ENCODE results near the gene DMKN. TPM values are rescaled to one million over a fixed set of nuclear protein-coding genes. Genes with fewer than 3 reads are reported as not detected.

Gene DMKN
- total and polyA plus RNA-seq, 2 of the 8 experiments (the other 6 are each of a cell fraction or from before 2014, with no cell fraction given), result 290 to 330 TPM

- TF ChIP-seq SIRT6 (IDR thresholded peaks at IDR 0.05; ENCODE audit: low read length) (no peak), CHD7 (IDR thresholded peaks at IDR 0.05; ENCODE audit: insufficient replicate concordance, low read length) (no peak), SIX5 (IDR thresholded peaks at IDR 0.05; ENCODE audit: low read depth, low read length) (no peak), TEAD4 (IDR thresholded peaks at IDR 0.05; ENCODE audit: low read depth, low read length) (no peak), EP300 (IDR thresholded peaks at IDR 0.05; ENCODE audit: borderline replicate concordance in 1 of 2, low read depth in 2 of 2, low read length in 2 of 2) (no peak), POU5F1 (IDR thresholded peaks at IDR 0.05; ENCODE audit: low read depth, low read length) (no peak), SRF (IDR thresholded peaks at IDR 0.05; ENCODE audit: low read depth, low read length) (no peak), HDAC6 (IDR thresholded peaks at IDR 0.05; ENCODE audit: low read depth, low read length) (no peak)
Measured at GRCh38 chr19:35559281-35559659, 45.8 kb upstream of the DMKN start (continued).

Data from H1 (cell line).